Activated naive CD8-positive, alpha-beta T cell treated with anti-CD3 and anti-CD28 coated beads, Interleukin-2, amount 50 U/mL, for 16 hours (primary cell): Measurements from ENCODE around the gene IL21.
"Not testable (repeated sequence)": the region's sequence is repeated elsewhere in the genome, so short reads cannot be mapped to it uniquely, and the experiment has no call there.

Experiments
- DNase-seq: peaks from one replicate; pipeline ENCODE4 v3.0.0-alpha.2; 2020; ENCODE audit warnings: low read depth, low spot score

Gene IL21

GRCh38 chr4:122621016-122621507 is at the start of gene IL21:
Gene IL21 (minus strand): TSS chr4:122621066. CDS start chr4:122621011, 55 bp downstream.
- DNase-seq = no peak

GRCh38 chr4:122669911-122670738 is 49.3 kb upstream of the IL21 start:
- DNase-seq = no peak

GRCh38 chr4:122668241-122668640 is 47.4 kb upstream of the IL21 start:
- DNase-seq = no peak

GRCh38 chr4:122666527-122667245 is 45.8 kb upstream of the IL21 start:
- DNase-seq = no peak

- no peak for DNase-seq
Observed at GRCh38 chr4:122665161-122665929, 44.5 kb upstream of the IL21 start.

GRCh38 chr4:122663814-122664610 is 43.1 kb upstream of the IL21 start:
- no peak for DNase-seq

GRCh38 chr4:122663291-122663690 is 42.4 kb upstream of the IL21 start:
- DNase-seq = no peak

GRCh38 chr4:122662701-122663100 is 41.8 kb upstream of the IL21 start:
- DNase-seq = no peak

GRCh38 chr4:122661176-122662160 is 40.6 kb upstream of the IL21 start:
- DNase-seq = no peak

- no peak for DNase-seq
Observed at GRCh38 chr4:122658818-122659295, 38.0 kb upstream of the IL21 start.

GRCh38 chr4:122658377-122658776 is 37.5 kb upstream of the IL21 start:
- no peak for DNase-seq

- DNase-seq = no peak
Observed at GRCh38 chr4:122657553-122657952, 36.7 kb upstream of the IL21 start.

GRCh38 chr4:122656583-122656982 is 35.7 kb upstream of the IL21 start:
- not testable (repeated sequence) for DNase-seq

- no peak for DNase-seq
Observed at GRCh38 chr4:122652379-122652778, 31.5 kb upstream of the IL21 start.

GRCh38 chr4:122650148-122650547 is 29.3 kb upstream of the IL21 start:
- no peak for DNase-seq

- DNase-seq = no peak
Observed at GRCh38 chr4:122647656-122648055, 26.8 kb upstream of the IL21 start.

GRCh38 chr4:122643257-122643656 is 22.4 kb upstream of the IL21 start:
- no peak for DNase-seq

- no peak for DNase-seq
Observed at GRCh38 chr4:122639181-122639580, 18.3 kb upstream of the IL21 start.

GRCh38 chr4:122636697-122637096 is 15.8 kb upstream of the IL21 start:
- DNase-seq = no peak

- no peak for DNase-seq
Observed at GRCh38 chr4:122635205-122635604, 14.3 kb upstream of the IL21 start.
